HEK293 (cell line): Measurements from ENCODE around the gene ISOC1.

Experiments
- ZNF768 ChIP-seq: fragments of 450-650 bp; formaldehyde crosslinking; IDR thresholded peaks from 2 replicates; pipeline ENCODE4 v1.5.1; 2018; ENCODE audit warnings: missing biosample characterization, mild to moderate bottlenecking, missing genetic modification characterization
- TF ChIP-seq, protein P1 (sequence below): fragments of 450-650 bp; IDR thresholded peaks from 2 replicates; pipeline ENCODE4 v1.5.1; 2018; ENCODE audit warnings: missing biosample characterization, missing genetic modification characterization

DNA sequence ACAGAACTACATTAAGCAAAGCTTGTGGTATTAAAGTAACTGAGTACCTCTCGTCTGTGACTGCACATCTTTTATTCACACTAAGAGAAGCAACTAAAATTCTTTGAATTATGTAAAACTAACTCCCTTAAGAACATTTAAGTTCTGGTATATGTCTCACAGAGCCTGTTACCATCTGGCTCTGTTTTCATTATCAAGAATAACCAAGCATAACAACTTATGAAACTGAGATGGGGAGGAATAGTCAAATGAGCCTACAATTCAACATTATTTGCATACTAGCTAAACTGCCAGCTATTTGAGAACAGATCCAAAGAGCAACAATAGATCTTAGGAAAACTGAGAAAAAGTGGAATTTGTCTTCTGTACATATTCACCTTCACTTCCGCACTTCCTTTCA lies 25.3 kb upstream of the ISOC1 start:
- TF ChIP-seq ZNF768: no peak
- TF ChIP-seq, protein P1, sequence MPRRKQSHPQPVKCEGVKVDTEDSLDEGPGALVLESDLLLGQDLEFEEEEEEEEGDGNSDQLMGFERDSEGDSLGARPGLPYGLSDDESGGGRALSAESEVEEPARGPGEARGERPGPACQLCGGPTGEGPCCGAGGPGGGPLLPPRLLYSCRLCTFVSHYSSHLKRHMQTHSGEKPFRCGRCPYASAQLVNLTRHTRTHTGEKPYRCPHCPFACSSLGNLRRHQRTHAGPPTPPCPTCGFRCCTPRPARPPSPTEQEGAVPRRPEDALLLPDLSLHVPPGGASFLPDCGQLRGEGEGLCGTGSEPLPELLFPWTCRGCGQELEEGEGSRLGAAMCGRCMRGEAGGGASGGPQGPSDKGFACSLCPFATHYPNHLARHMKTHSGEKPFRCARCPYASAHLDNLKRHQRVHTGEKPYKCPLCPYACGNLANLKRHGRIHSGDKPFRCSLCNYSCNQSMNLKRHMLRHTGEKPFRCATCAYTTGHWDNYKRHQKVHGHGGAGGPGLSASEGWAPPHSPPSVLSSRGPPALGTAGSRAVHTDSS: no peak
